ENCODE data around the gene SDK2. TPM values are rescaled to one million over a fixed set of nuclear protein-coding genes. Genes with fewer than 3 reads are reported as not detected.

SDK2 gene
- total and polyA plus RNA-seq, 9 of the 15 experiments (the other 6 are each of a cell fraction or from before 2014, with no cell fraction given), result 0.04 TPM; not detected in 8

GRCh38 chr17:73445466-73445865 is 198.8 kb downstream of the SDK2 start (continued):
- TF ChIP-seq AFF1 (IDR thresholded peaks at IDR 0.05; ENCODE audit: low read depth in 1 of 2, partially characterized antibody in 2 of 2) (no peak), RFX1 (IDR thresholded peaks at IDR 0.05) (no peak), NR2C2 (CRISPR knock-in tag; IDR thresholded peaks at IDR 0.05) (no peak), NR2C2 (tag; IDR thresholded peaks at IDR 0.05) (no peak), ZNF133 (CRISPR knock-in tag; IDR thresholded peaks at IDR 0.05) (no peak), ZNF583 (CRISPR knock-in tag; IDR thresholded peaks at IDR 0.05) (no peak), KLF10 (CRISPR knock-in tag; IDR thresholded peaks at IDR 0.05) (no peak), RAD21 (CRISPR knock-in tag; conservative IDR thresholded peaks at IDR 0.05 in 1 of 2, IDR thresholded peaks at IDR 0.05 in 1 of 2) (no peak), CREM (IDR thresholded peaks at IDR 0.05; ENCODE audit: low read depth) (no peak)

Data from K562 (cell line).